HEK293 (cell line): ENCODE measurements around the gene KIFAP3.

Source experiments
- CTCF ChIA-PET: fragments of 350-600 bp; formaldehyde crosslinking; extraction: SDS; loops from one replicate; lab custom pipeline; 2021; ENCODE audit warnings: antibody characterized with exemption; lab: Yijun Ruan, JAX
- POLR2A ChIA-PET: fragments of 300-600 bp; formaldehyde crosslinking; extraction: SDS; loops from one replicate; lab custom pipeline; 2020; ENCODE audit warnings: antibody characterized with exemption, inconsistent platforms; lab: Yijun Ruan, JAX
- H3K27ac ChIP-seq: fragments of 200-500 bp; sonication (Bioruptor generic); 2 replicates; pipeline ENCODE4 v1.5.1; 2014; ENCODE audit warnings: low read depth, low read length, control low read depth, inconsistent platforms; ENCODE audit errors: extremely low read depth
- H3K36me3 ChIP-seq, 2 experiments: fragments of 200-500 bp in 1 of 2; sonication (Bioruptor generic) in 1 of 2; 1 replicate in 1 of 2; 2 replicates in 1 of 2; pipeline ENCODE4 v1.5.1; 2014 to 2017; ENCODE audit warnings: inconsistent platforms in 2 of 2, low read length in 2 of 2; ENCODE audit not compliant: control insufficient read depth in 2 of 2, insufficient read depth in 1 of 2
- H3K4me1 ChIP-seq: fragments of 200-500 bp; sonication (Bioruptor generic); 2 replicates; pipeline ENCODE4 v1.5.1; 2014; ENCODE audit warnings: mild to moderate bottlenecking, low read length, inconsistent platforms; ENCODE audit not compliant: control insufficient read depth, insufficient read depth
- H3K4me3 ChIP-seq: 2 replicates; pipeline ENCODE4 v1.5.1; 2011; ENCODE audit warnings: low read depth, mild to moderate bottlenecking, control low read depth, low read length, moderate library complexity
- H3K9me3 ChIP-seq: fragments of 200-500 bp; sonication (Bioruptor generic); 2 replicates; pipeline ENCODE4 v1.5.1; 2014; ENCODE audit warnings: low read depth, low read length, inconsistent platforms; ENCODE audit not compliant: control insufficient read depth, insufficient read depth
- GLI2 ChIP-seq: fragments of 450-650 bp; formaldehyde crosslinking; IDR thresholded peaks from 2 replicates; pipeline ENCODE4; 2017; ENCODE audit warnings: missing biosample characterization, missing genetic modification characterization, low read depth, borderline replicate concordance
- KLF10 ChIP-seq: fragments of 450-650 bp; IDR thresholded peaks from 2 replicates; pipeline ENCODE4 v1.5.1; 2018; ENCODE audit warnings: missing biosample characterization, mild to moderate bottlenecking, missing genetic modification characterization
- OSR2 ChIP-seq: fragments of 450-650 bp; formaldehyde crosslinking; IDR thresholded peaks from 2 replicates; pipeline ENCODE4 v1.5.1; 2016; ENCODE audit warnings: missing biosample characterization, missing genetic modification characterization
- SALL2 ChIP-seq: fragments of 450-650 bp; formaldehyde crosslinking; IDR thresholded peaks from 2 replicates; pipeline ENCODE4 v1.5.0; 2017; ENCODE audit warnings: missing biosample characterization, mild to moderate bottlenecking, missing genetic modification characterization, borderline replicate concordance
- SP7 ChIP-seq: fragments of 450-650 bp; formaldehyde crosslinking; IDR thresholded peaks from 2 replicates; pipeline ENCODE4 v1.5.1; 2016; ENCODE audit warnings: missing biosample characterization, missing genetic modification characterization
- YY2 ChIP-seq: fragments of 450-650 bp; formaldehyde crosslinking; IDR thresholded peaks from 2 replicates; pipeline ENCODE4 v1.5.1; 2016; ENCODE audit warnings: missing biosample characterization, missing genetic modification characterization
- ZNF157 ChIP-seq: fragments of 450-650 bp; formaldehyde crosslinking; IDR thresholded peaks from 2 replicates; pipeline ENCODE4 v1.5.1; 2016; ENCODE audit warnings: missing biosample characterization, missing genetic modification characterization
- ZNF2 ChIP-seq: fragments of 450-650 bp; formaldehyde crosslinking; IDR thresholded peaks from 2 replicates; pipeline ENCODE4 v1.5.1; 2016; ENCODE audit warnings: missing biosample characterization, missing genetic modification characterization
- ZNF23 ChIP-seq: fragments of 450-650 bp; formaldehyde crosslinking; IDR thresholded peaks from 2 replicates; pipeline ENCODE4 v1.5.1; 2016; ENCODE audit warnings: missing biosample characterization, missing genetic modification characterization, borderline replicate concordance
- ZNF302 ChIP-seq: fragments of 450-650 bp; formaldehyde crosslinking; IDR thresholded peaks from 2 replicates; pipeline ENCODE4 v1.5.1; 2016; ENCODE audit warnings: missing biosample characterization, missing genetic modification characterization, low read depth
- ZNF354C ChIP-seq: fragments of 450-650 bp; formaldehyde crosslinking; IDR thresholded peaks from 2 replicates; pipeline ENCODE4 v1.5.1; 2016; ENCODE audit warnings: missing biosample characterization, missing genetic modification characterization, low read depth, borderline replicate concordance
- ZNF366 ChIP-seq: fragments of 450-650 bp; formaldehyde crosslinking; conservative IDR thresholded peaks from 2 replicates; pipeline ENCODE4 v1.5.1; 2016; ENCODE audit warnings: missing biosample characterization, missing genetic modification characterization
- ZNF555 ChIP-seq: fragments of 450-650 bp; formaldehyde crosslinking; conservative IDR thresholded peaks from 2 replicates; pipeline ENCODE4 v1.5.1; 2017; ENCODE audit warnings: missing biosample characterization, mild to moderate bottlenecking, missing genetic modification characterization, inconsistent platforms
- ZNF654 ChIP-seq: fragments of 450-650 bp; formaldehyde crosslinking; IDR thresholded peaks from 2 replicates; pipeline ENCODE4 v1.5.1; 2016; ENCODE audit warnings: low read depth, missing biosample characterization, missing genetic modification characterization
- ZNF664 ChIP-seq: fragments of 450-650 bp; formaldehyde crosslinking; IDR thresholded peaks from 2 replicates; pipeline ENCODE4 v1.5.1; 2016; ENCODE audit warnings: missing biosample characterization, missing genetic modification characterization
- TF ChIP-seq, protein P1 (sequence below): fragments of 450-650 bp; formaldehyde crosslinking; IDR thresholded peaks from 2 replicates; pipeline ENCODE4 v1.5.1; 2016; ENCODE audit warnings: missing biosample characterization, missing genetic modification characterization
- TF ChIP-seq, protein P2 (sequence below): fragments of 450-650 bp; formaldehyde crosslinking; IDR thresholded peaks from 2 replicates; pipeline ENCODE4 v1.5.1; 2017; ENCODE audit warnings: missing biosample characterization, missing genetic modification characterization
- TF ChIP-seq, protein P3 (sequence below): fragments of 450-650 bp; formaldehyde crosslinking; IDR thresholded peaks from 2 replicates; pipeline ENCODE4 v1.5.1; 2017; ENCODE audit warnings: missing biosample characterization, missing genetic modification characterization
- TF ChIP-seq, protein P4 (sequence below): fragments of 450-650 bp; formaldehyde crosslinking; IDR thresholded peaks from 2 replicates; pipeline ENCODE4; 2016; ENCODE audit warnings: missing biosample characterization, missing genetic modification characterization
- TF ChIP-seq, protein P5 (sequence below): fragments of 450-650 bp; formaldehyde crosslinking; IDR thresholded peaks from 2 replicates; pipeline ENCODE4 v1.5.1; 2016; ENCODE audit warnings: missing biosample characterization, missing genetic modification characterization, borderline replicate concordance

Gene KIFAP3

DNA sequence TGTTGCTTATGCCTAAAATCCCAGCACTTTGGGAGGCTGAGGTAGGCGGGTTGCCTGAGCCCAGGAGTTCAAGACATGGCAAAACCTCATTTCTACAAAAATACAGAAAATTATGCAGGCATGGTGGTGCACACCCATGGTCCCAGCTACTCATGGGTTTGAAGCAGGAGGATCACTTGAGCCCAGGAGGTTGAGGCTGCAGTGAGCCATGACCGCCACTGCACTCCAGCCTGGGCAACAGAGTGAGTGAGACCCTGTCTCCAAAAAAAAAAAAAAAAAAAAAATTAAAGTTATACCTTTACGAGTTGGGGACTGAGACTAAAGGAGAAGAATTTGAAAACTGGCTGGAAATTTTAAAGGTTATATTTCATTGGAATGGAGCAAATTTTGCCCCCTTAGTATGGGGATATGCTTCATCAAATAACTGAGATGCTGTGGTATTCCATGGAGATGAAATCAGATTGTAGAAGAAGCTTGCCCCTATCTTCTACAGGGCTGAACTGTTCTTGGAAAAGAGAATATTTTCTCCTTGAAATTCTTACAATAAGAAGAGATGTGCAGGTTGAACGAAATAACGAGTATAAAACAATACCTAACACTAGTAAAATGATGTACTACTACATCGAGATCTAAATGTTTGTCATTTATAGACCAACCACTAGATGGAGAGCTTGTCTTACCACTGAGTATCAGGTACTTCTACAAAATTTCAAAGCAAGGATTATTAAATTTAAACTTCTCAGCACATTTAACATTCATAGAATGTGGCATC lies 145.9 kb downstream of the KIFAP3 start:
- H3K36me3 ChIP-seq: no peaks in the 10 kb centered on the region
- H3K4me3 ChIP-seq: no peak overlapping the region
- H3K9me3 ChIP-seq: no peaks in the 10 kb centered on the region
- ChIA-PET POLR2A (no interaction called here), CTCF (interaction anchor here (0.6 to 1.5 kb wide), 16 partner anchors 8 to 1385 kb away, joined by 3 to 7 read pairs (median 4); partner anchors contain the start of gene FMO4)
- H3K27ac ChIP-seq: no peak overlapping the region
- TF ChIP-seq ZNF664 (tag by site-specific recombination) (peak; percentile 100), ZNF654 (tag by site-specific recombination) (peak; percentile 87), KLF10 (tag by site-specific recombination) (0 out of 2 replicates have a peak, but pooled peaks have one; percentile 25), SALL2 (tag by site-specific recombination) (no peak), ZNF157 (no peak)
- TF ChIP-seq, protein P1, sequence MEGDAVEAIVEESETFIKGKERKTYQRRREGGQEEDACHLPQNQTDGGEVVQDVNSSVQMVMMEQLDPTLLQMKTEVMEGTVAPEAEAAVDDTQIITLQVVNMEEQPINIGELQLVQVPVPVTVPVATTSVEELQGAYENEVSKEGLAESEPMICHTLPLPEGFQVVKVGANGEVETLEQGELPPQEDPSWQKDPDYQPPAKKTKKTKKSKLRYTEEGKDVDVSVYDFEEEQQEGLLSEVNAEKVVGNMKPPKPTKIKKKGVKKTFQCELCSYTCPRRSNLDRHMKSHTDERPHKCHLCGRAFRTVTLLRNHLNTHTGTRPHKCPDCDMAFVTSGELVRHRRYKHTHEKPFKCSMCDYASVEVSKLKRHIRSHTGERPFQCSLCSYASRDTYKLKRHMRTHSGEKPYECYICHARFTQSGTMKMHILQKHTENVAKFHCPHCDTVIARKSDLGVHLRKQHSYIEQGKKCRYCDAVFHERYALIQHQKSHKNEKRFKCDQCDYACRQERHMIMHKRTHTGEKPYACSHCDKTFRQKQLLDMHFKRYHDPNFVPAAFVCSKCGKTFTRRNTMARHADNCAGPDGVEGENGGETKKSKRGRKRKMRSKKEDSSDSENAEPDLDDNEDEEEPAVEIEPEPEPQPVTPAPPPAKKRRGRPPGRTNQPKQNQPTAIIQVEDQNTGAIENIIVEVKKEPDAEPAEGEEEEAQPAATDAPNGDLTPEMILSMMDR (tag by site-specific recombination): peak; percentile 44
- TF ChIP-seq, protein P2, sequence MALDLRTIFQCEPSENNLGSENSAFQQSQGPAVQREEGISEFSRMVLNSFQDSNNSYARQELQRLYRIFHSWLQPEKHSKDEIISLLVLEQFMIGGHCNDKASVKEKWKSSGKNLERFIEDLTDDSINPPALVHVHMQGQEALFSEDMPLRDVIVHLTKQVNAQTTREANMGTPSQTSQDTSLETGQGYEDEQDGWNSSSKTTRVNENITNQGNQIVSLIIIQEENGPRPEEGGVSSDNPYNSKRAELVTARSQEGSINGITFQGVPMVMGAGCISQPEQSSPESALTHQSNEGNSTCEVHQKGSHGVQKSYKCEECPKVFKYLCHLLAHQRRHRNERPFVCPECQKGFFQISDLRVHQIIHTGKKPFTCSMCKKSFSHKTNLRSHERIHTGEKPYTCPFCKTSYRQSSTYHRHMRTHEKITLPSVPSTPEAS (tag by site-specific recombination): no peak
- TF ChIP-seq, protein P3, sequence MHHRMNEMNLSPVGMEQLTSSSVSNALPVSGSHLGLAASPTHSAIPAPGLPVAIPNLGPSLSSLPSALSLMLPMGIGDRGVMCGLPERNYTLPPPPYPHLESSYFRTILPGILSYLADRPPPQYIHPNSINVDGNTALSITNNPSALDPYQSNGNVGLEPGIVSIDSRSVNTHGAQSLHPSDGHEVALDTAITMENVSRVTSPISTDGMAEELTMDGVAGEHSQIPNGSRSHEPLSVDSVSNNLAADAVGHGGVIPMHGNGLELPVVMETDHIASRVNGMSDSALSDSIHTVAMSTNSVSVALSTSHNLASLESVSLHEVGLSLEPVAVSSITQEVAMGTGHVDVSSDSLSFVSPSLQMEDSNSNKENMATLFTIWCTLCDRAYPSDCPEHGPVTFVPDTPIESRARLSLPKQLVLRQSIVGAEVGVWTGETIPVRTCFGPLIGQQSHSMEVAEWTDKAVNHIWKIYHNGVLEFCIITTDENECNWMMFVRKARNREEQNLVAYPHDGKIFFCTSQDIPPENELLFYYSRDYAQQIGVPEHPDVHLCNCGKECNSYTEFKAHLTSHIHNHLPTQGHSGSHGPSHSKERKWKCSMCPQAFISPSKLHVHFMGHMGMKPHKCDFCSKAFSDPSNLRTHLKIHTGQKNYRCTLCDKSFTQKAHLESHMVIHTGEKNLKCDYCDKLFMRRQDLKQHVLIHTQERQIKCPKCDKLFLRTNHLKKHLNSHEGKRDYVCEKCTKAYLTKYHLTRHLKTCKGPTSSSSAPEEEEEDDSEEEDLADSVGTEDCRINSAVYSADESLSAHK (tag by site-specific recombination): no peak
- H3K4me1 ChIP-seq: peaks cover 8% of the 10 kb centered on the region; the same call in 1 of the 2 replicates

DNA sequence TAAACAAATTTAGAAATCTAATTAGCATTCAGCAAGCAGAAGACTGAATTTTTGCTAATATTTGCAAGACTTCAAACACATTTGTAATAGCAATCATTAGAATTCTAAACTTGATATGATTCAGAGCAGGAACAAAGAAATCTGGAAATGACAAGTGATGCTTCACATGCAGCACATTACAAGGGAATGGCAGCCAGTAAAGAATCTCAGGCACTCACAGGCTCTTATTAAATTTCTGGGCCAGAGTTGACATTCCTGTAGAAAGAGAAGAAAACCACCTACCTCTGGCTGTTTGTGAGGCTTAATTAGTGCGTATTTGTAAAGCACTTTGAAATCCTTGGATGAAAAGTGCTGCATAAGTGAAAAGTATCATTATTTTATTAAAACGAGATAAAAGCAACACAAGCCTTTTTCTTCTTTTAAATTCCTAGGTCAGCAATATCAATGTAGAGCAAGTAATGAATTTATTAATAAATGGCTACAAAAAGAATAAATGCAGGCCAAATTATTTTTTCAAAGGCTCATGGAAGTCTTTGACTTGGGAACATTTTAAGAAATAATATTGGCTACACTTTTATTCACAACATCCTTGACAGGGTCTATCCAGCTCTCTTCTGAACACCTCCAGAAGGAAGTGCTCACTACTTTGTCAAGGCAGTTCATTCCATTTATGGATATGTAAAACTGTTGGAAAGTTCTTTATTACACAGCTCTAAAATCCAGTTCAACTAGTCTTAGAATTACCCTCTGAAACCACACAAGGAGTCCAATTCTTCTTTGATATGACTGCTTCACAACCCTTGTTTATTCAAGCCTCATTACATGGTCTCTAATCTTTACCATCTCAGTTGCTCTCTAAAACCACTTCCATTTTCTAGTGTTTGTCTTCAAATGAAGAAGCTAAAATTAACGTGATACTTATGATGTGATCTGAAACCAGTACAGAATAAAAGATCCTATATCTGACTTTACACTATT lies 148.7 kb downstream of the KIFAP3 start:
- peaks cover 2% of the 10 kb centered on the region; the same call in 1 of the 2 replicates for H3K4me1 ChIP-seq
- no peak overlapping the region for H3K4me3 ChIP-seq
- TF ChIP-seq ZNF302 (no peak), OSR2 (tag by site-specific recombination) (peak; percentile 16; the same call in 1 of the 2 replicates)
- no peak overlapping the region for H3K27ac ChIP-seq
- H3K9me3 ChIP-seq: no peaks in the 10 kb centered on the region
- ChIA-PET CTCF (interaction anchor here (1.3 kb wide), 1 partner anchor 8 kb away, joined by 5 read pairs; no protein-coding TSS in a partner anchor), POLR2A (no interaction called here)
- H3K36me3 ChIP-seq: no peaks in the 10 kb centered on the region

DNA sequence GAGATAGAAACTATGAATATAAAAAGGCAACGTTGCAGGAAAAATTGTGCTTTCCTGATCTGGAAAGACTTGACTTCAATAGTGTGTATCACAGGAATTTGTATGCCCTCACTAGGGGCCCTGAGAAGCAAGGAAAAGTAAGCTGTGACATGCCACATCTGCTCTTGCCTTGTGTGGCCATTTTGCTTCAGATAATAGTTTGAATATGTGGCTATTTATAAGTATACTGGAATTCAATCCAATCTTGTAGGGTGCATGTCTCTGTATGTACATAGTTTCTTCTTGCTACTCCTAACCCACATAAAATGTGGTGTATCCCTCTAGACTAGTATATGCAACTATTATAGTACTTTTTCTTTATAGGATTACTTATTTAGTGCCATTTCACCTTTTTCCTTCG lies 149.7 kb downstream of the KIFAP3 start:
- ChIA-PET POLR2A (no interaction called here), CTCF (no interaction called here)
- no peak overlapping the region for H3K27ac ChIP-seq
- H3K4me1 ChIP-seq: peaks cover 2% of the 10 kb centered on the region; the same call in 1 of the 2 replicates
- no peaks in the 10 kb centered on the region for H3K36me3 ChIP-seq
- H3K4me3 ChIP-seq: no peak overlapping the region
- H3K9me3 ChIP-seq: no peaks in the 10 kb centered on the region
- TF ChIP-seq YY2 (tag by site-specific recombination): no peak
- TF ChIP-seq ZNF354C (tag by site-specific recombination): no peak
- TF ChIP-seq ZNF2 (tag by site-specific recombination): no peak
- TF ChIP-seq ZNF555 (tag by site-specific recombination): no peak
- TF ChIP-seq, protein P4, sequence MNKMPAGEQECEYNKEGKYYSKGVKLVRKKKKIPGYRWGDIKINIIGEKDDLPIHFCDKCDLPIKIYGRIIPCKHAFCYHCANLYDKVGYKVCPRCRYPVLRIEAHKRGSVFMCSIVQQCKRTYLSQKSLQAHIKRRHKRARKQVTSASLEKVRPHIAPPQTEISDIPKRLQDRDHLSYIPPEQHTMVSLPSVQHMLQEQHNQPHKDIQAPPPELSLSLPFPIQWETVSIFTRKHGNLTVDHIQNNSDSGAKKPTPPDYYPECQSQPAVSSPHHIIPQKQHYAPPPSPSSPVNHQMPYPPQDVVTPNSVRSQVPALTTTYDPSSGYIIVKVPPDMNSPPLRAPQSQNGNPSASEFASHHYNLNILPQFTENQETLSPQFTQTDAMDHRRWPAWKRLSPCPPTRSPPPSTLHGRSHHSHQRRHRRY (tag by site-specific recombination): no peak
- no peak for TF ChIP-seq SP7 (tag by site-specific recombination)
- no peak for TF ChIP-seq GLI2 (tag by site-specific recombination)
- TF ChIP-seq, protein P5, sequence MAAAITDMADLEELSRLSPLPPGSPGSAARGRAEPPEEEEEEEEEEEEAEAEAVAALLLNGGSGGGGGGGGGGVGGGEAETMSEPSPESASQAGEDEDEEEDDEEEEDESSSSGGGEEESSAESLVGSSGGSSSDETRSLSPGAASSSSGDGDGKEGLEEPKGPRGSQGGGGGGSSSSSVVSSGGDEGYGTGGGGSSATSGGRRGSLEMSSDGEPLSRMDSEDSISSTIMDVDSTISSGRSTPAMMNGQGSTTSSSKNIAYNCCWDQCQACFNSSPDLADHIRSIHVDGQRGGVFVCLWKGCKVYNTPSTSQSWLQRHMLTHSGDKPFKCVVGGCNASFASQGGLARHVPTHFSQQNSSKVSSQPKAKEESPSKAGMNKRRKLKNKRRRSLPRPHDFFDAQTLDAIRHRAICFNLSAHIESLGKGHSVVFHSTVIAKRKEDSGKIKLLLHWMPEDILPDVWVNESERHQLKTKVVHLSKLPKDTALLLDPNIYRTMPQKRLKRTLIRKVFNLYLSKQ (tag by site-specific recombination): no peak
- no peak for TF ChIP-seq ZNF23 (tag by site-specific recombination)
- TF ChIP-seq ZNF366 (tag by site-specific recombination): no peak
